SK-N-SH treated with all-trans-retinoic acid at 6 μM for 48 hours (cell line): Measurements from ENCODE around the gene ACTN4.

Source experiments
- ATAC-seq: fragments of 200-7000 bp; cut with Tn5 transposase; 3 replicates; pipeline ENCODE4 v1.9.1; 2020; ENCODE audit warnings: mild to moderate bottlenecking, moderate library complexity
- ARNTL ChIP-seq: fragments of 450-650 bp; formaldehyde crosslinking; IDR thresholded peaks from 2 replicates; pipeline ENCODE4 v1.5.0; 2020; ENCODE audit warnings: low read depth, mild to moderate bottlenecking, moderate library complexity, borderline replicate concordance
- BACH2 ChIP-seq: fragments of 250-450 bp; sonication (Bioruptor Pico); IDR thresholded peaks from 2 replicates; pipeline ENCODE4 v1.9.0; 2021; ENCODE audit warnings: mild to moderate bottlenecking, borderline replicate concordance
- CREB5 ChIP-seq: fragments of 250-450 bp; sonication (Bioruptor Pico); IDR thresholded peaks from 2 replicates; pipeline ENCODE4 v1.5.1; 2020; ENCODE audit warnings: low read depth, mild to moderate bottlenecking, moderate library complexity
- CSDC2 ChIP-seq: fragments of 250-450 bp; sonication (Bioruptor Pico); IDR thresholded peaks from 2 replicates; pipeline ENCODE4 v1.5.0; 2020; ENCODE audit warnings: mild to moderate bottlenecking, moderate library complexity
- CSRNP3 ChIP-seq: fragments of 250-450 bp; sonication (Bioruptor Pico); IDR thresholded peaks from 2 replicates; pipeline ENCODE4 v1.5.1; 2021; ENCODE audit warnings: mild to moderate bottlenecking, moderate library complexity
- ESRRG ChIP-seq: fragments of 250-450 bp; sonication (Bioruptor Pico); IDR thresholded peaks from 2 replicates; pipeline ENCODE4 v1.6.1; 2021; ENCODE audit warnings: mild to moderate bottlenecking
- ISL1 ChIP-seq: fragments of 250-450 bp; sonication (Bioruptor Pico); IDR thresholded peaks from 2 replicates; pipeline ENCODE4 v2.1.2; 2022; ENCODE audit warnings: mild to moderate bottlenecking, moderate library complexity
- OSR1 ChIP-seq: fragments of 250-450 bp; sonication (Bioruptor Pico); IDR thresholded peaks from 2 replicates; pipeline ENCODE4 v1.8.0; 2022; ENCODE audit warnings: moderate library complexity, mild to moderate bottlenecking, inconsistent platforms
- PATZ1 ChIP-seq: fragments of 250-450 bp; sonication (Bioruptor Pico); IDR thresholded peaks from 2 replicates; pipeline ENCODE4 v1.8.0; 2020; ENCODE audit warnings: mild to moderate bottlenecking, moderate library complexity, borderline replicate concordance
- POU6F1 ChIP-seq: fragments of 250-450 bp; sonication (Bioruptor Pico); IDR thresholded peaks from 2 replicates; pipeline ENCODE4 v1.8.0; 2021; ENCODE audit warnings: low read depth, mild to moderate bottlenecking, moderate library complexity, borderline replicate concordance
- PPARA ChIP-seq: fragments of 250-450 bp; sonication (Bioruptor Pico); IDR thresholded peaks from 2 replicates; pipeline ENCODE4 v1.5.0; 2020; ENCODE audit warnings: mild to moderate bottlenecking, borderline replicate concordance
- RARB ChIP-seq: fragments of 250-450 bp; sonication (Bioruptor Pico); IDR thresholded peaks from 2 replicates; pipeline ENCODE4 v1.8.0; 2021; ENCODE audit warnings: mild to moderate bottlenecking, moderate library complexity
- TCF4 ChIP-seq: fragments of 250-450 bp; sonication (Bioruptor Pico); IDR thresholded peaks from 2 replicates; pipeline ENCODE4 v1.8.0; 2021; ENCODE audit warnings: mild to moderate bottlenecking, moderate library complexity, borderline replicate concordance
- TOX ChIP-seq: fragments of 250-450 bp; sonication (Bioruptor Pico); IDR thresholded peaks from 2 replicates; pipeline ENCODE4 v1.8.0; 2021; ENCODE audit warnings: mild to moderate bottlenecking, moderate library complexity, borderline replicate concordance
- TSHZ2 ChIP-seq: fragments of 250-450 bp; sonication (Bioruptor Pico); IDR thresholded peaks from 2 replicates; pipeline ENCODE4 v1.5.0; 2020; ENCODE audit warnings: mild to moderate bottlenecking, moderate library complexity
- ZC3H10 ChIP-seq: fragments of 250-450 bp; sonication (Bioruptor Pico); IDR thresholded peaks from 2 replicates; pipeline ENCODE4 v1.5.1; 2021; ENCODE audit warnings: mild to moderate bottlenecking, moderate library complexity
- ZFP3 ChIP-seq: fragments of 250-450 bp; sonication (Bioruptor Pico); IDR thresholded peaks from 2 replicates; pipeline ENCODE4 v1.5.0; 2020; ENCODE audit warnings: mild to moderate bottlenecking, moderate library complexity
- ZFP30 ChIP-seq: fragments of 450-650 bp; formaldehyde crosslinking; IDR thresholded peaks from 2 replicates; pipeline ENCODE4 v1.5.0; 2022; ENCODE audit warnings: mild to moderate bottlenecking, moderate library complexity

The ACTN4 gene

GRCh38 chr19:38656171-38656981 lies 8.9 kb downstream of the ACTN4 start:
- TF ChIP-seq ISL1 (CRISPR knock-in tag) = no peak
- no peak for TF ChIP-seq BACH2 (CRISPR knock-in tag)
- no peak for TF ChIP-seq ZC3H10 (CRISPR knock-in tag)
- TF ChIP-seq RARB (CRISPR knock-in tag) = no peak
- no peak for TF ChIP-seq ARNTL (CRISPR knock-in tag)
- TF ChIP-seq CREB5 (CRISPR knock-in tag) = no peak
- no peak for TF ChIP-seq ESRRG
- TF ChIP-seq ZFP3 = no peak
- TF ChIP-seq TOX (CRISPR knock-in tag) = no peak
- TF ChIP-seq TCF4 (CRISPR knock-in tag) = no peak
- no peak for TF ChIP-seq TSHZ2
- TF ChIP-seq CSDC2 (CRISPR knock-in tag) = no peak
- no peak for TF ChIP-seq PATZ1 (CRISPR knock-in tag)
- ATAC-seq = no peak

- TF ChIP-seq CSRNP3 (CRISPR knock-in tag) (no peak), ISL1 (CRISPR knock-in tag) (0 out of 2 replicates have a peak, but pooled peaks have one; percentile 9)
- peak; percentile 38 for ATAC-seq
These were observed 10.3 kb downstream of the ACTN4 start for GRCh38 chr19:38657633-38658222.

- peak; percentile 81 for ATAC-seq
- TF ChIP-seq ISL1 (CRISPR knock-in tag) (peak; percentile 17; the same call in 1 of the 2 replicates), PPARA (CRISPR knock-in tag) (no peak), ESRRG (no peak)
- TF ChIP-seq, all 23 proteins: peak for 1
These were observed 11.2 kb downstream of the ACTN4 start for GRCh38 chr19:38658462-38659306.

- ATAC-seq = no peak
- TF ChIP-seq ARNTL (CRISPR knock-in tag) (no peak), ZC3H10 (CRISPR knock-in tag) (no peak), CSDC2 (CRISPR knock-in tag) (no peak), PPARA (CRISPR knock-in tag) (no peak), POU6F1 (CRISPR knock-in tag) (no peak), ISL1 (CRISPR knock-in tag) (no peak), ZFP3 (no peak), ZFP30 (CRISPR knock-in tag) (no peak), PATZ1 (CRISPR knock-in tag) (no peak), OSR1 (CRISPR knock-in tag) (no peak)
These were observed 13.3 kb downstream of the ACTN4 start for GRCh38 chr19:38660724-38661123.
